Stimulated activated CD4-positive, alpha-beta T cell treated with anti-CD3 and anti-CD28 coated beads, Interleukin-2, amount 100 ng/mL, for 48 hours (primary cell): ENCODE data around the gene LITAF.
"Not testable (repeated sequence)": the region's sequence is repeated elsewhere in the genome, so short reads cannot be mapped to it uniquely, and the experiment has no call there.

Source experiments
- DNase-seq, 2 donors: peaks; one replicate each; pipeline ENCODE4 v3.0.0-alpha.2; 2020

The LITAF gene

DNA sequence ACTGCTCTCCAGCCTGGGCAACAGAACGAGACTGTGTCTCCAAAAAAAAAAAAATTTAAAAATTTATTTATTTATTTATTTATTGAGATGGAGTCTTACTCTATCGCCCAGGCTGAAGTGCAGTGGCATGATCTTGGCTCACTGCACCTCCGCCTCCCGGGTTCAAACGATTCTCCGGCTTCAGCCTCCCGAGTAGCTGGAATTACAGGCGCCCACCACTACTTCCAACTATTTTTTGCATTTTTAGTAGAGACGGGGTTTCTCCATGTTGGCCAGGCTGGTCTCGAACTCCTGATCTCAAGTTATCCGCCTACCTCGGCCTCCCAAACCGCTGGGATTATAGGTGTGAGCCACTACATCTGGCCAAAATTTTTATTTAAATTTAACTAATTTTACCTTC lies 73.4 kb downstream of the LITAF start:
- DNase-seq, result not testable (repeated sequence)

DNA sequence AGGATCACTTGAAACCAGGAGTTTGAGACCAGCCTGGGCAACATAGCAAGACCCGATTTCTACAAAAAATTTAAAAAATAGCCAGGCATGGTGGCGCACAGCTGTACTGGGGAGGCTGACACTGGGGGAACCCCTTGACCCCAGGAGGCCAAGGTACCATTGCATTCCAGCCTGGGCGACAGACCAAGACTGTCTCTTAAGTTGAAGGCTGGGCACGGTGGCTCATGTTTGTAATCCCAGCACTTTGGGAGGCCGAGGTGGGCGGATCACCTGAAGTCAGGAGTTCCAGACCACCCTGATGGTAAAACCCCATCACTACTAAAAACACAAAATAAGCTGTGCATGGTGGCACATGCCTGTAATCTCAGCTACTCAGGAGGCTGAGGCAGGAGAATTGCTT lies 74.9 kb downstream of the LITAF start:
- DNase-seq, result no peak

DNA sequence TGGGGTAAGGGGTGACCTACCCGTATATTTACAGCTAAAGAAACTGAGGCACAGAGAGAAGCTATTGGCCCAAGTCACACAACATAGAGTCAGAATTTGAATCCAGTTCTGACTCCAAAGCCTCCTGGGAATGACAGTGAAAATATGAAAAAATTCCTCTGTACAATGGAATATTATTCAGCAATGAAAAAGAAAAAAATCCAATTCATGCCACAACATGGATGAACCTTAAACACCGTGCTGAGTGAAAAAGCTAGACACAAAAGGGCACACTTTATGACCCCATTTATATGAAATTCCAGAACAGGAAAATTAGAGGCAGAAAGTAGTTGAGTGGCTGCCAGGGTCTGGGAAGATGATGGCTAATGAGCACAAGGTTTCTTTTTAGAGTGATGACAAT lies 75.4 kb downstream of the LITAF start:
- DNase-seq, result no peak

DNA sequence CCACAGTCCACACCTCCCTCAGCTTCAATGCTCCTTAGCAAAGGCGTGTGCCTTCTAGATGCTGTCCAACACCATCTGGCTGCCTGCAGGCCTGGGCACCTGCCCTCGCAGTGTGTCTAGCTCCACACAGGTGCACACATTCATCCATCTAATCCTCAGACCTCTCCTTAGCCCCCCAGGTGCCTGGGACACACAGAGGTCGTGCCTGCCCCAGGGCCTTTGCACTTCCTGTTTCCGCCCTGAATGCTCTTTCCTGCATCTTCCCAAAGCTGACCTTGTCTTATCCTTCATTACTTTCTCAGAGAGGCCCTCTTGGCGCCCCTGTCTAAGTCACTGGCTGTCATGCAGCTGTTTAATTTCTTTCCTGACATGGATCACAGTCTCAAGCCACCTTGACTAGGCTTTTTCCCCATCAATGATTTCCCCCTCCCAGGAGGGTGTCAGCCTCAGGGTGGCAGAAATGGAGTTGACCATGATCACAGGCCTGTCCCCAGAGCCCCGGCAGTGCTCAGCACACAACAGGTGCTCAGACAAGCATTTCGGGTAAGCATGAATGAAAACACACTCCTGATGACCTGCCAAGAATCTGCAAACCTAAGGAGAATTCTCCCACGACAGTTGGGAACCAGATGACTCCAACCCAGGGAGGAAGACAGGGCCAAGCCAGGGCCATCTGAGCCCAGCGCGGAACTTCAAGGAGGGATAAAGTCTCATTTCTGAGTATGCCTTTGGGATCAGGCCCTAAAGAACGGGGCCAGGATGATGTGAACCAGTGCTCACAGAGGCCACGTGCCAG lies 76.3 kb downstream of the LITAF start:
- DNase-seq, result no peak

DNA sequence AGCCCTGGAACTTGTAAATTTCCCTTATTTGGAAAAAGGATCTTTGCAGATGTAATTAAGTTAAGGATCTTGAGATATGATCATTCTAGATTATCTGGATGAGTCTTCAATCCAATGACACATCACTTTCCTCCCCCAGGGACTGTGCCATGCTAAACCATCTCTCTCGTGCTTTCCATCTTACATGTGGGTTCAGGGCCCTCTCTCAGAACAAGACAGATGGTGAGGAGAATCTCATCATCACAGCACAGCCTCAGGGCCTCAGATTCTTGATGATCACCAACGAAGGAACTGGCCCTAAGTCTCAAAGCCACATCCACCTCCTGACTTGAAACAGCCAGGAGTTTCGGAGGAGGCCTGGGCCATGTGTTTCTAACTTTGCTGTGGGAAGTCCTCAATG lies 78.7 kb downstream of the LITAF start:
- no peak for DNase-seq

DNA sequence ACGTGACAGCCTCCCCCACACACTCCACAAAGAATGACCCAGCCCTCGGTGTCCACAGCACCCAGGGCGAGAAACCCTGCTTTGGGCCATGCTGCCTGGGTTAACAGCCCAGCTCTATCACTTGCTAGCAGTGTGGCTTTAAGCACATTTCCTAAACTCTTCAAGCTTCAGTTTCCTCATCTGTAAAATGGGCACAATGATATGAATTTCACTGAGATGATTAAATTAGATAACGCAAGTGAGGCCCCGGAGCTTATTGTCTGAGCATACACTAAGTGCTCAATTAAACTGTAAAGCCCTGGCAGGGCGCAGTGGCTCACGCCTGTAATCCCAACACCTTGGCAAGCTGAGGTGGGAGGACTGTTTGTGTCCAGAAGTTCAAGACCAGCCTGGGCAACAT lies 79.4 kb downstream of the LITAF start:
- DNase-seq, result no peak

DNA sequence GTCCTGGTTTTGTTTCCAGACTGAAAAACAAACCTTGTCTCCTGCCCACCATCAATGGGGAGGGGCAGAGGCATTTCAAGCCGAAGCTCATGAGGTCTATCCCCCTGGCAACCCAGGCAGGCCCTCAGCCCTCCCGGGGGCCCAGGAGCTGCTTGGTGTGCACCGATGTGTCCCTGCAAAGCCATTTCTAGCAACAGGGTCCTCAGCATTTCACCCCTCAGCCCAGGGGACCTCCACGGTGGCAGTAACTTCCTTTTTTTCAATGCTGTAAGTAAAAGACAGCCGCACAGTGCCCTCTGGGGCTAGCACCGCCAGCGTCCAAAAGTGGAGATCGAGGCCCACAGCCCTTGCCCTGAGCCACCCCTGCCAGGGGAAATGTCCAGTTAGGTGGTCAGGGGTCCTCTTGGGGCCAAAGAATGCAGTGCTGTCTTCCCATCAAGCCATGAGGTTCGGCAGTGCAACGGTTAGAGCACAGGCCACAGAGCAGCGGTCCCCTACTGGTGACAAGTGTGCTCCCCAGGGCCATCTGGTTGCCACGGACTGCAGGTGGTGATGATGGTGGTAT lies 79.9 kb downstream of the LITAF start:
- no peak for DNase-seq

DNA sequence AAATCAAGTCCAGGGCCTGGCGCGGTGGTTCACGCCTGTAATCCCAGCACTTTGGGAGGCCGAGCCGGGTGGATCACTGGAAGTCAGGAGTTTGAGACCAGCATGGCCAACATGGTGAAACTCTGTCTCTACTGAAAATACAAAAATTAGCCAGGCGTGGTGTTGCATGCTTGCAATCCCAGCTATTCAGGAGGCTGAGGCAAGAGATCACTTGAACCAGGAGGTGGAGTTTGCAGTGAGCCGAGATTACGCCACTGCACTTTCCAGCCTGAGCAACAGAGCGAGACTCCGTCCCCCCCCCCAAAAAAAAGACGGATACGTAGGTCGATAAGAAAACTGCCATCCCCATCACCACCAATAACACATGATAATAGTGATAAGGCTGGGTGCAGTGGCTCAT lies 82.5 kb downstream of the LITAF start:
- DNase-seq, result not testable (repeated sequence)

DNA sequence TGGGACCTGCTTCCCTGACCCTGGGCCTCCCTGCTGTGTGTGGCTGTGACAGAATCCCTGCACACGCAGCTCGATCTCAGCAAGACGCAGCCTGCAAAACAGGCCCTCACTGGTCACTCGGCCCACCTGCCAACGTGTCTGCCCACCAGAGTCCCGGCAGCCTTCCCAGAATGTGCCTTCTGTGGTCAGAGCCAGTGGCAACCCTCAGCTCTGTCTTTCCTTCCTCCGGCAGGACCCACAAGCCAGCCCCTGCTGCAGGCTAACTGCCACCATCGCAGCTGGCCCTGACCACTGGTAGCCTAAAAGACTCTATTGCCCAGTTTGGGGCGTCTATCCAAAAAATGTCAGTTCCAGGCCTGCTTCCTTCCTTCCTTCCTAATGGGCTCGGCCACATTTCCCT lies 83.2 kb downstream of the LITAF start:
- DNase-seq, result no peak

DNA sequence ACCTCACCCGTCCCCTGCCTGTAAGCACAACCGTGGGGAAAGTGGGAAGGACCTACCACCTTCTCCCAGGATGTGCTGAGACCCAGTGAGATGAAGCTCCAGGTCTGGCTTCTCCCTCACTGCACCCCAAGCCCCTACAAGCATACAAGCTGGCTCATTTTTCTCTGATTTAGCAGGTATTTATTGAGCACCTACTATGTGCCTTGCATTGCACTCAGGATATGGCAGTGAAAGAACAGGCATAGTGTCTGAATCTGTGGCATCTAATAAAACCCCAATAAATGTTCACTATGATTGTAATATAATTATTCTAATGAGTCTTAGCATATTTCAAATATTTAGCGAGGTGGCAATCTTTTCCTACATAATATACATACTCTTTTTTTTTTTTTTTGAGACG lies 84.5 kb downstream of the LITAF start:
- no peak for DNase-seq

DNA sequence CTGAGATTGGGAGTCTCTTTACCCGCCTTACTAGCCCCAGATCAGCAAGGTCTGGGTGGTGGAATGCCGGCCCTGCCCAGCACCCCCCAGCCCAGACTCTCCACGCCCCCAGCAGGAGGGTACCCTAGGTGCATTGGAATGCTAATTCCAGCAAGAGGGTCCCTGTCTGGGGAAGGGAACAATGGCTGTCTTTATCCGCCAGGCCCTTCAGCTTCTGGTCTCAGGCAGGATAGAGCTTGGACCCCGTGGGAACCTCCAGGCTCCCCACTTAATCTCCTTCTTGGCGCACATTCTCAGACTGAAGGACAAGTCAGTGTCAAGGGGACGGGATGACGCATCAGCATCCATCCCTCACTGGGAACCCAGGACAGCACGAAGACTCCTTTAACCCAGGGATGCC lies 85.1 kb downstream of the LITAF start:
- no peak for DNase-seq

DNA sequence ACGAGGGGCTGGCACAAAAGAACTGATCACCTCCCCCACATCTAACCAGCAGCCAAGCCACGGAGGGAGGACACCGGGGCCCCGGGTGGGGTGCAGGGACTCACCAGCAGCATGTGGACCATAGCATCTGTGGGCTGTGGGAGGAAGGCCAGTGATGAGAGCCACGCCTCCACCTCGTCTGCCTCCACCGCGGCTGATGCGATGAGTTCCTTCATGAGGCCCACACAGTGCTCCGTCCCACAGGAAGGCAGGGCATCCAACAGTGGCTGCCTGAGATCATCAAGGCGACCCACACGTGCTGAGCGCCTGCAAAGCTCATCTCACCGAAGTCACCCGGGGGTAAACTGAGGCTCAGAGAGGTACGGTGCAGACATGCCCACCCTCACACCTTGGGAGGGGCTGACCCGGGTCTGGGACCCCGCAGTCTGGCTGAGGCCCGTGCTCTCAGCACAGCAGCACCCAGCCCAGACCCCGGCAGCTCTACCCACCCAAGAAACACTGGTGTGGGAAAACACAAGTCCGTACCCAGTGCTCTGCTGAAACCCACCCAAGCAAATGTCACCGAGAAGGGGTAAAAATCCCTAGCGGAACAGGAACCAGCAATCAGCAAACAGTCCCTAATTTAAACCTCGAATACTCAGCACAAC lies 85.9 kb downstream of the LITAF start:
- no peak for DNase-seq

DNA sequence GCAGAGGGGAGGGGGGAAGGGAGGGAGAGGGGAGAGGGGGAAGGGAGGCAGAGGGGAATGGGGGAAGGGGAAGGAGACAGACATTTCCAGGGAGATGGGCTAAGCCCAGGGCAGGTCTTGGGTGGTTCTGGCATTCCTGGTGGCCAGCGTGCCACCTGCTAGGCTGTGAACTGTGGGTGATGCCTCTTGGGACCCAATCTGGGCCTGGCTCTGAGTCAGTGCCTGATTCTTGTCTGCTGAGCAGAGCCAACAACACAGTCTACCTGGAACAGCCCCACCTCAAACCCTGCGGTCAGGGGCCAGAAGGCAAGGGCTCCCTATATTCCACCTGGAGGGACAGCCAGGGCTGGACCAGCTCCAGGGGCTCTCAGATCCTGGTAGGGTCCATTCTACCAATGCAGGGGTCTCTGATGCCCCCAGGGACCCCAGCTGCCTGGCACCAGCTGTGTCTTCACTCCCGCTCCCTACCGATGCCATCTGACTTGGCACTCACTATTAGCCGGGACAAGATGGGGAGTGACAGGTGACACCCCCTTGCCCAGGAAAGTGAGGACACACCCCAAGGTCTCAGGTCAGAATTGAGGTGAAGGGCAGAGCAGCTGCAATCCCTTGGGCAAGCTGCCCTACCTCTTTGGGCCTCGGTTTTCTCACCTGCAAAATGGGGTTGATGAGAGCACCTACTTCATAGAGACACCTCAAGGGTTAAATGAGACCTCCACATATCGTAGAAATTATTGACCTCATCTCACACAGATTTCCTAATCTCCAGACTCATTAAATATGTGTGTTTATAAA lies 87.2 kb downstream of the LITAF start:
- DNase-seq, result no peak

DNA sequence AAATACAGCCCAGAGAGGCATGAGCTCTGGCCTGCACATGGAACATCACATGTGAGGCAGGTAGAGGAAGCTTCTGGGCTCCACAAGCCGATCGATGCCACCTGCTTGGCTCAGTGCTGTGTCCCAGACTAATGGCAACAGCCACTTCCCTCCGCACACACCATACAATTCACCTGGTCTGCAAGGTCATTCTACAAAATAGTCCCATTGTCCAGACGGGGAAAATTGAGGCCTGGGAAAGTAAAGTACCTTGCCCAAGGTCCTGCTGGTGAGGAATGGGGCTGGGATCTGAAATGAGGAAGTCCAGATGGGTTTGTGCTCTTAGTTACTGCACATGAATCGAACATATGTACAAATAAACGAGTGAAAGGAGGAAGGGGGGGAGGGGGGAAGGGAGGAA lies 88.0 kb downstream of the LITAF start:
- no peak for DNase-seq

DNA sequence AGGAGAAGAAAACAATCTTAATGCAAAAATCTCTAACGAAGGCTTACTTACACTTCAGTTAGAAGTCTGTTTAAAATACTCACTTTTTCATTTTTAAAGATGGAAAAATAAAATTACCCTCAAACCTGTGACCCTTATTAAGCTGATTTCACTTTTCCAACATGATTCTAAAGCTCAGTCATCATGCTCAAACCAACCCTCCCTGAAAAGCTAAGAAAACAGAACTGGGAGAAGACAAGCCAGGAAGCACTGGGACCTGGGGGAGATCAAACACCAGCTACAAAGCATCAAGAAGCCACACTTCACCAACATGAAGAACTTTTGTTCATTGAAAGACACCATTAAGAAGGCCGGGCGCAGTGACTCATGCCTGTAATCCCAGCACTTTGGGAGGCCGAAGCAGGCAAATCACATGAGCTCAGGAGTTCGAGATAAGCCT lies 88.8 kb downstream of the LITAF start:
- no peak for DNase-seq
